K562 (cell line): Measurements from ENCODE around the gene KCNAB2. TPM values are rescaled to one million over a fixed set of nuclear protein-coding genes. Genes with fewer than 3 reads are reported as not detected.

ENCODE experiments used
- ATAC-seq: fragments of 200-7000 bp; cut with Tn5 transposase; 3 replicates; pipeline ENCODE4 v1.9.1; 2020; ENCODE audit warnings: moderate library complexity
- BruUV-seq: library from RNA; stranded (reverse); fragments of 400-500 nt; replicated peaks from 2 replicates; lab custom pipeline; 2021; lab: Mats Ljungman, UMichigan
- CTCF ChIA-PET: fragments of 300-600 bp; formaldehyde crosslinking; extraction: SDS; loops from one replicate; lab custom pipeline; 2021; ENCODE audit warnings: low intra/inter-chr PET ratio; lab: Yijun Ruan, JAX
- POLR2A ChIA-PET: fragments of 300-600, 350-650 bp; sonication (Branson Sonifier 250); formaldehyde crosslinking; extraction: SDS; loops from one replicate; lab custom pipeline; 2021; ENCODE audit warnings: antibody characterized with exemption, inconsistent platforms; lab: Yijun Ruan, JAX
- DNase-seq, 4 experiments: peaks; one replicate each; pipeline versions ENCODE4 v3.0.0 to v3.0.0-alpha.2; 2011 to 2018; ENCODE audit warnings: low spot score in 3 of 4, mixed read lengths in 3 of 4; ENCODE audit errors: extremely low read depth in 1 of 4
- FAIRE-seq: peaks from 2 replicates; lab custom pipeline; 2011; peaks lifted over from hg19 to GRCh38; lab: Jason Lieb, UNC
- H2AFZ ChIP-seq: 2 replicates; pipeline ENCODE4 v1.6.0; 2011; ENCODE audit warnings: low read depth, low read length, control low read depth, inconsistent platforms
- H3K27ac ChIP-seq: fragments of 200-600 bp; 3 replicates; pipeline ENCODE4 v1.8.0; 2011; ENCODE audit warnings: low read depth, mild to moderate bottlenecking, control low read depth, inconsistent platforms, low read length, moderate library complexity, mixed read lengths; ENCODE audit errors: extremely low read depth
- H3K27me3 ChIP-seq, 2 experiments: fragments of 300-600 bp in 1 of 2; 2 replicates in 1 of 2; 3 replicates in 1 of 2; pipeline versions ENCODE4 v1.6.0 to v1.8.0; 2011; ENCODE audit warnings: inconsistent platforms in 2 of 2, low read length in 2 of 2, mild to moderate bottlenecking in 1 of 2, mixed read lengths in 1 of 2, moderate library complexity in 1 of 2; ENCODE audit not compliant: control insufficient read depth in 2 of 2, insufficient read depth in 2 of 2
- H3K36me3 ChIP-seq: fragments of 300-600 bp; 3 replicates; pipeline ENCODE4 v1.8.0; 2011; ENCODE audit warnings: mild to moderate bottlenecking, low read length, inconsistent platforms; ENCODE audit not compliant: control insufficient read depth, insufficient read depth
- H3K4me1 ChIP-seq, 2 experiments: fragments of 200-600 bp in 1 of 2; replicated peaks in 1 of 2; 2 replicates in 1 of 2; 3 replicates in 1 of 2; pipeline versions ENCODE4 v1.5.1 to v1.8.0; 2011; ENCODE audit warnings: inconsistent platforms in 2 of 2, low read length in 2 of 2, mild to moderate bottlenecking in 1 of 2, mixed read lengths in 1 of 2, moderate library complexity in 1 of 2; ENCODE audit not compliant: control insufficient read depth in 2 of 2, insufficient read depth in 2 of 2
- H3K4me2 ChIP-seq: 2 replicates; pipeline ENCODE4 v1.6.1; 2011; ENCODE audit warnings: low read length, control low read depth, inconsistent platforms, mixed read lengths; ENCODE audit not compliant: insufficient read depth
- H3K4me3 ChIP-seq: fragments of 200-600 bp; sonication (generic), shearing (Covaris generic); 2 replicates; pipeline ENCODE4 v1.5.1; 2016; ENCODE audit warnings: control low read depth, inconsistent platforms
- H3K79me2 ChIP-seq: fragments of 200-600 bp; 3 replicates; pipeline ENCODE4 v1.8.0; 2011; ENCODE audit warnings: low read length, inconsistent platforms; ENCODE audit not compliant: control insufficient read depth, insufficient read depth
- H3K9ac ChIP-seq, 2 experiments: 2 replicates each; pipeline versions ENCODE4 v1.6.0 to v1.6.1; 2011; ENCODE audit warnings: low read depth in 2 of 2, low read length in 2 of 2, control low read depth in 1 of 2, inconsistent platforms in 1 of 2, mild to moderate bottlenecking in 1 of 2, mixed read lengths in 1 of 2; ENCODE audit not compliant: insufficient read depth in 1 of 2
- H3K9me1 ChIP-seq: one replicate; pipeline ENCODE4 v1.6.0; 2011; ENCODE audit warnings: inconsistent platforms, mild to moderate bottlenecking, low read length, moderate library complexity; ENCODE audit not compliant: control insufficient read depth, insufficient read depth
- H3K9me3 ChIP-seq: replicated peaks from 2 replicates; pipeline ENCODE4 v1.5.1; 2011; ENCODE audit warnings: low read depth, low read length, inconsistent platforms; ENCODE audit not compliant: control insufficient read depth, insufficient read depth
- H4K20me1 ChIP-seq: replicated peaks from 2 replicates; pipeline ENCODE4 v1.6.1; 2011; ENCODE audit warnings: low read length, inconsistent platforms, mixed read lengths; ENCODE audit not compliant: control insufficient read depth, insufficient read depth
- BHLHE40 ChIP-seq: IDR thresholded peaks from 2 replicates; pipeline ENCODE4 v1.6.1; 2011; ENCODE audit warnings: low read length, improper control_type of control experiment
- CEBPG ChIP-seq, 3 experiments: fragments of 200-800 bp in 1 of 3; sonication (Bioruptor generic) in 1 of 3; sonication (generic) in 1 of 3; formaldehyde crosslinking in 1 of 3; IDR thresholded peaks in 2 of 3; conservative IDR thresholded peaks in 1 of 3; 2 replicates each; pipeline versions ENCODE4 v1.6.1 to v1.8.0; 2016 to 2022; ENCODE audit warnings: missing compliant biosample characterization in 2 of 3, missing genetic modification characterization in 2 of 3, mild to moderate bottlenecking in 1 of 3, missing genetic modification reagents in 1 of 3
- DIDO1 ChIP-seq: fragments of 450-650 bp; IDR thresholded peaks from 2 replicates; pipeline ENCODE4 v1.6.1; 2016; ENCODE audit warnings: low read depth, missing biosample characterization, missing genetic modification characterization
- HMG20B ChIP-seq: fragments of 250-450 bp; sonication (Bioruptor Pico); IDR thresholded peaks from 2 replicates; pipeline ENCODE4 v1.5.0; 2021; ENCODE audit warnings: mild to moderate bottlenecking
- MTF1 ChIP-seq: fragments of 250-450 bp; sonication (Bioruptor Pico); IDR thresholded peaks from 2 replicates; pipeline ENCODE4 v1.9.0; 2021; ENCODE audit warnings: moderate library complexity, mild to moderate bottlenecking, inconsistent platforms, borderline replicate concordance
- NR4A1 ChIP-seq, 2 experiments: fragments of 250-450 bp in 1 of 2; fragments of 450-650 bp in 1 of 2; sonication (Bioruptor Pico) in 1 of 2; IDR thresholded peaks; 2 replicates each; pipeline versions ENCODE4 v1.4.0 to v1.6.1; 2016 to 2020; ENCODE audit warnings: mild to moderate bottlenecking in 2 of 2, missing compliant biosample characterization in 1 of 2, missing genetic modification characterization in 1 of 2, moderate library complexity in 1 of 2
- SMAD4 ChIP-seq: fragments of 250-450 bp; sonication (Bioruptor Pico); conservative IDR thresholded peaks from 2 replicates; pipeline ENCODE4 v1.8.0; 2021; ENCODE audit warnings: inconsistent platforms, mild to moderate bottlenecking, moderate library complexity
- SRSF1 ChIP-seq: fragments of 200-400 bp; formaldehyde crosslinking; IDR thresholded peaks from 2 replicates; pipeline ENCODE4 v1.6.1; 2017; ENCODE audit warnings: mild to moderate bottlenecking, low read depth, low read length, moderate library complexity
- XRCC3 ChIP-seq: fragments of 450-650 bp; IDR thresholded peaks from 2 replicates; pipeline ENCODE4 v1.6.1; 2017; ENCODE audit warnings: mild to moderate bottlenecking, moderate library complexity
- ZNF133 ChIP-seq: fragments of 250-450 bp; sonication (Bioruptor Pico); IDR thresholded peaks from 2 replicates; pipeline ENCODE4 v1.4.0; 2020; ENCODE audit warnings: mild to moderate bottlenecking
- WGBS: fragments of 100-300 bp; shearing (Covaris generic); methylation state at CpG from one replicate; pipeline ENCODE4 v1.1.6; 2016; ENCODE audit warnings: low coverage, mixed read lengths; ENCODE audit not compliant: insufficient coverage; ENCODE audit errors: missing lambda C conversion rate; 5-methylcytosine and 5-hydroxymethylcytosine counted together
- in situ Hi-C: fragments of 300-500 bp; cut with MboI; formaldehyde crosslinking; loops from 4 replicates; pipeline ENCODE4 v1.15.0; 2018; ENCODE audit warnings: inconsistent platforms, mixed read lengths
- intact Hi-C: fragments of 100-400 bp; cut with micrococcal nuclease; formaldehyde crosslinking; loops from 2 replicates; pipeline ENCODE4 v1.14.2; 2022
- polyA plus RNA-seq, 8 experiments: library from polyadenylated mRNA; depleted of rRNA in 4 of 8; stranded (reverse) in 5 of 8; unstranded in 3 of 8; fragments of >200 nt; fragmentation: Nextera tagmentation in 2 of 8; fragmentation: Illumina TruSeq in 1 of 8; extraction: Ambion mirVana in 2 of 8; extraction: Trizol in 1 of 8; gene quantifications; 2 replicates each; pipeline versions ENCODE4 v1.2.1 to v1.2.3, GENCODE V29; 2011 to 2014; ENCODE audit warnings: inconsistent platforms in 1 of 8, missing spikeins in 1 of 8
- total RNA-seq, 7 experiments: library from RNA; depleted of rRNA in 6 of 7; stranded (reverse); fragments of >200 nt in 6 of 7; fragmentation: Illumina TruSeq in 2 of 7; extraction: Trizol in 2 of 7; gene quantifications; 2 replicates each; pipeline versions ENCODE4 v1.2.1 to v1.2.3, GENCODE V29; 2011 to 2021; ENCODE audit warnings: low replicate concordance in 1 of 7
- TF ChIP-seq, protein P1 (sequence below), 2 experiments: fragments of 150-350 bp in 1 of 2; IDR thresholded peaks; 2 replicates each; pipeline ENCODE4 v1.6.1; 2012 to 2016; ENCODE audit warnings: low read depth in 2 of 2, low read length in 2 of 2, mild to moderate bottlenecking in 1 of 2, moderate library complexity in 1 of 2
- TF ChIP-seq, protein P2 (sequence below): fragments of 250-450 bp; sonication (Bioruptor Pico); IDR thresholded peaks from 2 replicates; pipeline ENCODE4 v1.8.0; 2021; ENCODE audit warnings: moderate library complexity, mild to moderate bottlenecking, inconsistent platforms

Gene KCNAB2
- total and polyA plus RNA-seq, 9 of the 15 experiments (the other 6 are each of a cell fraction or from before 2014, with no cell fraction given), result 1.8 to 15.8 (median 7.1) TPM

DNA sequence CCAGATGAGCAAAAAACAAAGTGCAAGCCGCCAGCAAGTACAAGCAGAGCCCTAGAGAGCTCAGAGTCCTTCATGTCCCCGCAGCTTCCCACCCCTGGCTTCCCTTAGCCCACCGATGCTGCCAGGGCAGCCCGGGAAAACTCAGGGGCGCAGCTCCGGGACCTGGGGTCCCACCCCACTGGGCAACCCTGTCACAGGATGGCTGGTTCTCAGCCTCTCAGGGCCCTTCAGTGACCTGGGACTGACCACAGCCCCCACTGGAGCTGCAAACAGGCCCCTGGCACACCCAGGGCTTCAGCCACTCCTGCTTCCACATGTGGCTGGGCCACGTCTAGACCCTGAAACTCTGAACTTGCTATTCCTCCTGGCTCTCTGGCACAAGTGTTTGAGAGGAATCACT lies 84.9 kb downstream of the KCNAB2 start:
- Histone ChIP-seq H3K4me1 (peaks cover 0 to 38% of the 10 kb centered on the region in 2 experiments; a peak in 3 of 5 replicates), H3K9ac (no peak overlapping the region), H3K9me1 (peaks cover 3% of the 10 kb centered on the region), H3K4me2 (no peak overlapping the region), H3K36me3 (no peaks in the 10 kb centered on the region), H3K9me3 (peaks cover 7% of the 10 kb centered on the region; the same call in 1 of the 2 replicates), H3K27ac (no peak overlapping the region), H4K20me1 (peaks cover 12% of the 10 kb centered on the region), H3K4me3 (no peak overlapping the region), H3K79me2 (no peaks in the 10 kb centered on the region), H3K27me3 (peaks cover 38 to 76% of the 10 kb centered on the region in 2 experiments), H2AFZ (no peak overlapping the region)
- ATAC-seq, result no peak
- ChIA-PET POLR2A (interaction anchor here (0.7 to 0.8 kb wide), 3 partner anchors 39 to 66 kb away, joined by 3 to 4 read pairs (median 4); no protein-coding TSS in a partner anchor), CTCF (no interaction called here)
- TF ChIP-seq, protein P1, sequence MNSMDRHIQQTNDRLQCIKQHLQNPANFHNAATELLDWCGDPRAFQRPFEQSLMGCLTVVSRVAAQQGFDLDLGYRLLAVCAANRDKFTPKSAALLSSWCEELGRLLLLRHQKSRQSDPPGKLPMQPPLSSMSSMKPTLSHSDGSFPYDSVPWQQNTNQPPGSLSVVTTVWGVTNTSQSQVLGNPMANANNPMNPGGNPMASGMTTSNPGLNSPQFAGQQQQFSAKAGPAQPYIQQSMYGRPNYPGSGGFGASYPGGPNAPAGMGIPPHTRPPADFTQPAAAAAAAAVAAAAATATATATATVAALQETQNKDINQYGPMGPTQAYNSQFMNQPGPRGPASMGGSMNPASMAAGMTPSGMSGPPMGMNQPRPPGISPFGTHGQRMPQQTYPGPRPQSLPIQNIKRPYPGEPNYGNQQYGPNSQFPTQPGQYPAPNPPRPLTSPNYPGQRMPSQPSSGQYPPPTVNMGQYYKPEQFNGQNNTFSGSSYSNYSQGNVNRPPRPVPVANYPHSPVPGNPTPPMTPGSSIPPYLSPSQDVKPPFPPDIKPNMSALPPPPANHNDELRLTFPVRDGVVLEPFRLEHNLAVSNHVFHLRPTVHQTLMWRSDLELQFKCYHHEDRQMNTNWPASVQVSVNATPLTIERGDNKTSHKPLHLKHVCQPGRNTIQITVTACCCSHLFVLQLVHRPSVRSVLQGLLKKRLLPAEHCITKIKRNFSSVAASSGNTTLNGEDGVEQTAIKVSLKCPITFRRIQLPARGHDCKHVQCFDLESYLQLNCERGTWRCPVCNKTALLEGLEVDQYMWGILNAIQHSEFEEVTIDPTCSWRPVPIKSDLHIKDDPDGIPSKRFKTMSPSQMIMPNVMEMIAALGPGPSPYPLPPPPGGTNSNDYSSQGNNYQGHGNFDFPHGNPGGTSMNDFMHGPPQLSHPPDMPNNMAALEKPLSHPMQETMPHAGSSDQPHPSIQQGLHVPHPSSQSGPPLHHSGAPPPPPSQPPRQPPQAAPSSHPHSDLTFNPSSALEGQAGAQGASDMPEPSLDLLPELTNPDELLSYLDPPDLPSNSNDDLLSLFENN (IDR thresholded peaks at IDR 0.05; ENCODE audit: low read depth in 2 of 2, low read length in 2 of 2), result no peak
- TF ChIP-seq SMAD4 (CRISPR knock-in tag), result no peak
- no peak for TF ChIP-seq NR4A1 (CRISPR knock-in tag; IDR thresholded peaks at IDR 0.05)
- no peak for TF ChIP-seq NR4A1 (tag; IDR thresholded peaks at IDR 0.05)
- TF ChIP-seq DIDO1 (tag), result no peak
- TF ChIP-seq BHLHE40, result no peak
- TF ChIP-seq CEBPG (CRISPR knock-in tag; IDR thresholded peaks at IDR 0.05), result no peak
- no peak for TF ChIP-seq CEBPG (tag; conservative IDR thresholded peaks at IDR 0.05 in 1 of 2, IDR thresholded peaks at IDR 0.05 in 1 of 2)
- TF ChIP-seq ZNF133 (CRISPR knock-in tag), result no peak
- no peak for TF ChIP-seq HMG20B (CRISPR knock-in tag)
- TF ChIP-seq, protein P2, sequence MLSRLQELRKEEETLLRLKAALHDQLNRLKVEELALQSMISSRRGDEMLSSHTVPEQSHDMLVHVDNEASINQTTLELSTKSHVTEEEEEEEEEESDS, result no peak
- no peak for TF ChIP-seq SRSF1
- no peak for TF ChIP-seq XRCC3
- TF ChIP-seq MTF1 (CRISPR knock-in tag), result no peak
- WGBS, result 2% methylated on average over 7 of the region's 7 CpGs
- FAIRE-seq, result no peak
- DNase-seq, result no peak
- intact Hi-C loops, result no loop called here
- in situ Hi-C loops, result no loop called here
- no TSS peak for BruUV-seq
